B cell (primary cell): Measurements from ENCODE around the gene CD55. TPM values are rescaled to one million over a fixed set of nuclear protein-coding genes. Genes with fewer than 3 reads are reported as not detected.

ENCODE experiments used
- ATAC-seq: fragments of 200-7000 bp; cut with Tn5 transposase; one replicate; pipeline ENCODE4 v1.10.0; 2021; ENCODE audit warnings: low read depth, mild to moderate bottlenecking, moderate number of reproducible peaks, moderate library complexity
- CTCF ChIA-PET: fragments of 350-600 bp; sonication (Branson Sonifier 250); formaldehyde crosslinking; loops from one replicate; lab custom pipeline; 2021; ENCODE audit warnings: antibody characterized with exemption, inconsistent platforms; lab: Charles Lee
- POLR2A ChIA-PET: fragments of 350-600 bp; sonication (Branson Sonifier 250); formaldehyde crosslinking; loops from one replicate; lab custom pipeline; 2021; ENCODE audit warnings: antibody characterized with exemption; lab: Charles Lee
- DNase-seq: peaks from one replicate; pipeline ENCODE4 v3.0.0; 2013
- H2AFZ ChIP-seq: 2 replicates; pipeline ENCODE4 v1.6.1; 2012; ENCODE audit warnings: mild to moderate bottlenecking, low read depth, low read length; ENCODE audit not compliant: insufficient read depth, poor library complexity, severe bottlenecking
- H3K27ac ChIP-seq, 2 donors: 1 replicate in 1 of 2; 2 replicates in 1 of 2; pipeline ENCODE4 v1.5.1; 2012 to 2013; ENCODE audit warnings: low read length in 2 of 2, mild to moderate bottlenecking in 2 of 2, moderate library complexity in 1 of 2
- H3K27me3 ChIP-seq, 4 experiments: fragments of 200-600 bp in 1 of 4; sonication (generic) in 1 of 4; replicated peaks in 1 of 4; 1 replicate in 2 of 4; 2 replicates in 2 of 4; pipeline versions ENCODE4 v1.6.1 to v1.7.0; 2013 to 2016; ENCODE audit warnings: low read length in 3 of 4, mild to moderate bottlenecking in 2 of 4, mixed read lengths in 1 of 4, moderate library complexity in 1 of 4; ENCODE audit not compliant: insufficient read depth in 4 of 4, control insufficient read depth in 3 of 4; ENCODE audit errors: control extremely low read depth in 1 of 4
- H3K36me3 ChIP-seq, 2 experiments: replicated peaks in 1 of 2; 1 replicate in 1 of 2; 2 replicates in 1 of 2; pipeline versions ENCODE4 v1.6.1 to v1.7.1; 2013; ENCODE audit warnings: low read length in 1 of 2; ENCODE audit not compliant: insufficient read depth in 2 of 2, control insufficient read depth in 1 of 2; ENCODE audit errors: control extremely low read depth in 1 of 2, extremely low read depth in 1 of 2
- H3K4me1 ChIP-seq, 2 donors: fragments of 200-600 bp in 1 of 2; sonication (generic) in 1 of 2; 1 replicate in 1 of 2; 2 replicates in 1 of 2; pipeline versions ENCODE4 v1.5.1 to v1.6.1; 2013 to 2017; ENCODE audit warnings: low read length in 2 of 2; ENCODE audit not compliant: control insufficient read depth in 2 of 2, insufficient read depth in 2 of 2
- H3K4me2 ChIP-seq: replicated peaks from 2 replicates; pipeline ENCODE3; 2012; ENCODE audit warnings: mild to moderate bottlenecking, low read depth, low read length; ENCODE audit not compliant: poor library complexity, severe bottlenecking
- H3K4me3 ChIP-seq, 5 experiments: fragments of 200-600 bp in 1 of 5; sonication (generic) in 1 of 5; 1 replicate in 3 of 5; 2 replicates in 2 of 5; pipeline versions ENCODE4 v1.5.1 to v1.7.0; 2011 to 2016; ENCODE audit warnings: low read length in 4 of 5, mild to moderate bottlenecking in 4 of 5, low read depth in 2 of 5, control low read depth in 1 of 5, moderate library complexity in 1 of 5; ENCODE audit not compliant: insufficient read depth in 1 of 5; ENCODE audit errors: control extremely low read depth in 1 of 5, extremely low read depth in 1 of 5
- H3K79me2 ChIP-seq: fragments of 200-600 bp; sonication (generic); one replicate; pipeline ENCODE4 v1.6.0; 2016; ENCODE audit warnings: low read length; ENCODE audit not compliant: control insufficient read depth, insufficient read depth
- H3K9ac ChIP-seq: fragments of 200-600 bp; sonication (generic); 2 replicates; pipeline ENCODE4 v1.6.1; 2017; ENCODE audit warnings: mild to moderate bottlenecking, low read length, moderate library complexity
- H3K9me3 ChIP-seq, 3 donors: one replicate each; pipeline versions ENCODE4 v1.6.1 to v1.7.1; 2013; ENCODE audit warnings: low read length in 2 of 3; ENCODE audit not compliant: control insufficient read depth in 2 of 3, insufficient read depth in 1 of 3; ENCODE audit errors: control extremely low read depth in 1 of 3
- H4K20me1 ChIP-seq: 2 replicates; pipeline ENCODE4 v1.6.0; 2012; ENCODE audit warnings: mild to moderate bottlenecking, low read length; ENCODE audit not compliant: insufficient read depth, control insufficient read depth, poor library complexity, severe bottlenecking
- H3K27ac Mint-ChIP-seq: one replicate; pipeline ENCODE4 v1.8.0; 2021; ENCODE audit warnings: mixed read lengths
- H3K27me3 Mint-ChIP-seq: one replicate; pipeline ENCODE4 v1.8.0; 2021; ENCODE audit warnings: mixed read lengths
- H3K4me1 Mint-ChIP-seq: one replicate; pipeline ENCODE4 v1.8.0; 2021; ENCODE audit warnings: mixed read lengths
- H3K4me3 Mint-ChIP-seq: one replicate; pipeline ENCODE4 v1.8.0; 2021; ENCODE audit warnings: mixed read lengths
- H3K9me3 Mint-ChIP-seq: one replicate; pipeline ENCODE4 v1.8.0; 2022; ENCODE audit warnings: mixed read lengths; ENCODE audit not compliant: insufficient read depth
- CTCF ChIP-seq: fragments of 200-600 bp; IDR thresholded peaks from one replicate; pipeline ENCODE4 v1.8.0; 2022; ENCODE audit warnings: antibody characterized with exemption, mild to moderate bottlenecking
- EZH2 ChIP-seq: IDR thresholded peaks from 2 replicates; pipeline ENCODE4 v1.6.1; 2012; ENCODE audit warnings: borderline replicate concordance, low read depth, mild to moderate bottlenecking, moderate library complexity, low read length; ENCODE audit not compliant: insufficient read depth, poor library complexity, severe bottlenecking
- WGBS: methylation state at CpG from one replicate; pipeline ENCODE4 v1.1.5; 2013; ENCODE audit warnings: missing lambda C conversion rate; ENCODE audit not compliant: insufficient coverage; 5-methylcytosine and 5-hydroxymethylcytosine counted together
- intact Hi-C: fragments of 100-400 bp; cut with micrococcal nuclease; formaldehyde crosslinking; loops from one replicate; pipeline ENCODE4 v1.10.0; 2022
- polyA plus RNA-seq: library from polyadenylated mRNA; depleted of rRNA; stranded (reverse); fragments of >200 nt; gene quantifications from 2 replicates; pipeline ENCODE4 v1.2.3, GENCODE V29; 2012
- total RNA-seq, 2 donors: library from RNA; stranded (reverse); fragments of 120-200 nt in 1 of 2; gene quantifications; 1 replicate in 1 of 2; 2 replicates in 1 of 2; pipeline versions ENCODE4 v1.2.3 to v1.2.4, GENCODE V29; 2013 to 2022

CD55 gene
- total and polyA plus RNA-seq, 2 donors (not counting 1 experiment from before 2014, with no cell fraction given): 98.3 to 239 TPM

DNA sequence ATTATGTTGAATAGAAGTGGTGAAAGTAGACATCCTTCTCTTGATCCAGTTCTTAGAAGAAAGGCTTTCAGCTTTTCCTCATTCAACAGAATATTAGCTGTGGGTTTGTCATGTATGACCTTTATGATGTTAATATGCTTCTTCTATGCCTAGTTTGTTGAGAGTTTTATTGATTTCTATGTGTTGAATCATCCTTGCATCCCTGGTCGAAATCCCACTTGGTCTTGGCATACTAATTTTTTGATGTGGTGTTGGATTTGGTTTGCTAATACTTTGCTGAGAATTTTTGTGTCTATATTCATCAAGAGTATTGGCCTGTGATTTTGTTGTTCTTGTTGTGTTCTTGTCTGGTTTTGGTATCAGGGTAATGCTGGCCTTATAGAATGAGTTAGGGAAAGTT is 20.9 kb downstream of the CD55 start:
- intact Hi-C loops: no loop called here

DNA sequence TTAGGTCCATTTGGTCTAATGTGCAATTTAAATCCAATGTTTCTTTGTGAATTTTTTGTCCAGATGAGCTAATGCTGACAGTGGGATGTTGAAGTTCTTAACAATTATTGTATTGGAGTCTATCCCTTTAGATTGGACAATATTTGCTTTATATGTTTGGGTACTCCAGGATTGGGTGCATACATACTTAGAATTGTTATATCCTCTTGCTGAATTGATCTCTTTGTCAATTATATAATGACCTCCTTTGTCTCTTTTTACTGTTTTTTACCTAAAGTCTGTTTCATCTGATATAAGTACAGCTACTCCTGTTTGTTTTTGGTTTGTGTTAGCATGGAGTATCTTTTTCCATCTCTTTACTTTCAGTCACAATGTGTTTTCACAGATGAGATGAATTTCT is 22.2 kb downstream of the CD55 start:
- Mint-ChIP-seq H3K4me3 (no peak overlapping the region), H3K4me1 (peaks cover 78% of the 10 kb centered on the region), H3K27me3 (no peaks in the 10 kb centered on the region), H3K27ac (no peak overlapping the region), H3K9me3 (peaks cover under 1% of the 10 kb centered on the region)
- Histone ChIP-seq H3K79me2 (peaks cover 97% of the 10 kb centered on the region), H2AFZ (no peak overlapping the region), H3K27me3 (no peaks in the 10 kb centered on the region), H3K4me3 (no peak overlapping the region), H3K4me1 (peaks cover 22 to 51% of the 10 kb centered on the region in 2 donors), H3K9me3 (peaks cover 0 to 2% (median under 1%) of the 10 kb centered on the region in 3 donors), H4K20me1 (peaks cover 56% of the 10 kb centered on the region), H3K27ac (no peak overlapping the region), H3K9ac (no peak overlapping the region), H3K36me3 (peaks cover 8 to 90% of the 10 kb centered on the region in 2 experiments), H3K4me2 (no peak overlapping the region)
- no peak for DNase-seq
- ChIA-PET POLR2A (interaction anchor here (0.5 kb wide), 1 partner anchor 251 kb away, joined by 5 read pairs; no protein-coding TSS in a partner anchor), CTCF (interaction anchor here (0.9 kb wide), 1 partner anchor 156 kb away, joined by 3 read pairs; no protein-coding TSS in a partner anchor)
- ATAC-seq: no peak
- intact Hi-C loops: no loop called here
- no peak for TF ChIP-seq EZH2
- no peak for TF ChIP-seq CTCF

More for the DNA sequence above, 20.9 kb downstream of the CD55 start:
- Histone ChIP-seq H3K9me3 (no peaks in the 10 kb centered on the region), H3K9ac (no peak overlapping the region), H3K27me3 (no peaks in the 10 kb centered on the region), H2AFZ (no peak overlapping the region), H3K36me3 (peaks cover 8 to 90% of the 10 kb centered on the region in 2 experiments), H3K27ac (peak overlapping the region in 1 of 2 donors; percentile 33), H4K20me1 (peaks cover 50% of the 10 kb centered on the region), H3K79me2 (peaks cover 93% of the 10 kb centered on the region), H3K4me3 (no peak overlapping the region), H3K4me2 (peak overlapping the region; percentile 10), H3K4me1 (peaks cover 31 to 64% of the 10 kb centered on the region in 2 donors)
- H3K27me3 Mint-ChIP-seq: no peaks in the 10 kb centered on the region
- ATAC-seq (no peak), DNase-seq (no peak)
- CTCF ChIA-PET: no interaction called here
- TF ChIP-seq CTCF (no peak), EZH2 (no peak)
- H3K9me3 Mint-ChIP-seq: no peaks in the 10 kb centered on the region
- H3K27ac Mint-ChIP-seq: peak overlapping the region; percentile 0
- WGBS: 100% methylated on average over 1 of the region's 1 CpG
- peaks cover 76% of the 10 kb centered on the region for H3K4me1 Mint-ChIP-seq
- POLR2A ChIA-PET: no interaction called here
- H3K4me3 Mint-ChIP-seq: peak overlapping the region; percentile 28
